Body of pancreas (tissue), 4 donors: ENCODE results near the gene ATF2.

ENCODE experiments used
- CTCF ChIP-seq, 7 experiments: fragments of 450-650 bp in 4 of 7; fragments of 200-600 bp in 3 of 7; sonication (generic) in 3 of 7; IDR thresholded peaks; one replicate each; pipeline ENCODE4 v1.5.1; 2016 to 2019; ENCODE audit warnings: antibody characterized with exemption in 7 of 7
- POLR2A ChIP-seq, 3 donors: fragments of 450-650 bp; IDR thresholded peaks; one replicate each; pipeline ENCODE4 v1.6.1; 2016; ENCODE audit warnings: antibody characterized with exemption in 3 of 3, mild to moderate bottlenecking in 2 of 3

GRCh38 chr2:175076272-175076671 lies 91.7 kb downstream of the ATF2 start:
- TF ChIP-seq CTCF (IDR thresholded peaks at IDR 0.05): no peak
- TF ChIP-seq POLR2A (IDR thresholded peaks at IDR 0.05): no peak
